ENCODE measurements around the gene MMAB.

The MMAB gene

GRCh38 chr12:109535231-109535862 lies 38.0 kb downstream of the MMAB start:
- DNase-seq: no peak

- no peak for DNase-seq
Measured at GRCh38 chr12:109534456-109534855, 38.8 kb downstream of the MMAB start.

- DNase-seq: no peak
Measured at GRCh38 chr12:109533487-109533740, 39.9 kb downstream of the MMAB start.

GRCh38 chr12:109532721-109533486 lies 40.4 kb downstream of the MMAB start:
- DNase-seq: no peak

GRCh38 chr12:109531411-109531810 lies 41.9 kb downstream of the MMAB start:
- no peak for DNase-seq

- no peak for DNase-seq
Measured at GRCh38 chr12:109529691-109530640, 43.3 kb downstream of the MMAB start.

GRCh38 chr12:109527489-109528123 lies 45.7 kb downstream of the MMAB start:
- no peak for DNase-seq

GRCh38 chr12:109525279-109525585 lies 48.1 kb downstream of the MMAB start:
- no peak for DNase-seq

- no peak for DNase-seq
Measured at GRCh38 chr12:109524466-109525278, 48.6 kb downstream of the MMAB start.

- DNase-seq: no peak
Measured at GRCh38 chr12:109523504-109523903, 49.8 kb downstream of the MMAB start.

GRCh38 chr12:109523071-109523470 lies 50.2 kb downstream of the MMAB start:
- DNase-seq: no peak

- no peak for DNase-seq
Measured at GRCh38 chr12:109521831-109522230, 51.5 kb downstream of the MMAB start.

GRCh38 chr12:109519787-109520186 lies 53.5 kb downstream of the MMAB start:
- no peak for DNase-seq

GRCh38 chr12:109518820-109519665 lies 54.3 kb downstream of the MMAB start:
- DNase-seq: no peak

- DNase-seq: no peak
Measured at GRCh38 chr12:109517619-109518018, 55.7 kb downstream of the MMAB start.

GRCh38 chr12:109513977-109514376 lies 59.3 kb downstream of the MMAB start:
- no peak for DNase-seq

- DNase-seq: no peak
Measured at GRCh38 chr12:109513051-109513450, 60.3 kb downstream of the MMAB start.

- no peak for DNase-seq
Measured at GRCh38 chr12:109512608-109513007, 60.7 kb downstream of the MMAB start.

GRCh38 chr12:109510196-109510595 lies 63.1 kb downstream of the MMAB start:
- peak; percentile 58 for DNase-seq

- no peak for DNase-seq
Measured at GRCh38 chr12:109504068-109504467, 69.2 kb downstream of the MMAB start.
